HG03175 (cell line): ENCODE measurements around the gene TAPBPL.

Experiments
- ATAC-seq: cut with Tn5 transposase; IDR thresholded peaks from one replicate; pipeline ENCODE4 v1.9.1; 2021; ENCODE audit warnings: mild to moderate bottlenecking, moderate library complexity; ENCODE audit not compliant: unreplicated experiment

TAPBPL gene

GRCh38 chr12:6435961-6436715 is 15.7 kb upstream of the TAPBPL start:
- no peak for ATAC-seq

- no peak for ATAC-seq
These were observed 14.3 kb upstream of the TAPBPL start for GRCh38 chr12:6437586-6437985.

GRCh38 chr12:6438345-6438744 is 13.5 kb upstream of the TAPBPL start:
- ATAC-seq = no peak

- no peak for ATAC-seq
These were observed 11.5 kb upstream of the TAPBPL start for GRCh38 chr12:6440391-6440790.

GRCh38 chr12:6442836-6443235 is 9.0 kb upstream of the TAPBPL start:
- ATAC-seq = no peak

- peak; percentile 37 for ATAC-seq
These were observed 8.4 kb upstream of the TAPBPL start for GRCh38 chr12:6443361-6443983.

- ATAC-seq = no peak
These were observed 7.8 kb upstream of the TAPBPL start for GRCh38 chr12:6444031-6444430.

- no peak for ATAC-seq
These were observed 6.8 kb upstream of the TAPBPL start, which contains the start of gene CD27 for GRCh38 chr12:6444704-6445688. TSS of gene CD27 (plus strand) at chr12:6444955. CDS start at chr12:6445096, 141 bp downstream.

- no peak for ATAC-seq
These were observed 1.6 kb upstream of the TAPBPL start for GRCh38 chr12:6450091-6450868.

GRCh38 chr12:6450869-6451347 is 934 bp upstream of the TAPBPL start:
- ATAC-seq = no peak

- no peak for ATAC-seq
These were observed 552 bp downstream of the TAPBPL start for GRCh38 chr12:6452245-6452943.

- no peak for ATAC-seq
These were observed 1.2 kb downstream of the TAPBPL start for GRCh38 chr12:6452944-6453630.

GRCh38 chr12:6457220-6457945 is 5.5 kb downstream of the TAPBPL start:
- ATAC-seq = no peak

GRCh38 chr12:6458281-6459003 is 6.6 kb downstream of the TAPBPL start:
- ATAC-seq = no peak

GRCh38 chr12:6459004-6459337 is 7.1 kb downstream of the TAPBPL start:
- no peak for ATAC-seq

GRCh38 chr12:6460751-6461371 is 9.0 kb downstream of the TAPBPL start:
- no peak for ATAC-seq

GRCh38 chr12:6461401-6462233 is 9.8 kb downstream of the TAPBPL start:
- peak; percentile 85 for ATAC-seq
